GM18868 (cell line): Measurements from ENCODE around the gene ZNF688.
"Not testable (repeated sequence)": the region's sequence is repeated elsewhere in the genome, so short reads cannot be mapped to it uniquely, and the experiment has no call there.

Experiments used
- ATAC-seq: cut with Tn5 transposase; IDR thresholded peaks from one replicate; pipeline ENCODE4 v1.9.1; 2021; ENCODE audit warnings: mild to moderate bottlenecking, moderate library complexity; ENCODE audit not compliant: unreplicated experiment

ZNF688 gene

DNA sequence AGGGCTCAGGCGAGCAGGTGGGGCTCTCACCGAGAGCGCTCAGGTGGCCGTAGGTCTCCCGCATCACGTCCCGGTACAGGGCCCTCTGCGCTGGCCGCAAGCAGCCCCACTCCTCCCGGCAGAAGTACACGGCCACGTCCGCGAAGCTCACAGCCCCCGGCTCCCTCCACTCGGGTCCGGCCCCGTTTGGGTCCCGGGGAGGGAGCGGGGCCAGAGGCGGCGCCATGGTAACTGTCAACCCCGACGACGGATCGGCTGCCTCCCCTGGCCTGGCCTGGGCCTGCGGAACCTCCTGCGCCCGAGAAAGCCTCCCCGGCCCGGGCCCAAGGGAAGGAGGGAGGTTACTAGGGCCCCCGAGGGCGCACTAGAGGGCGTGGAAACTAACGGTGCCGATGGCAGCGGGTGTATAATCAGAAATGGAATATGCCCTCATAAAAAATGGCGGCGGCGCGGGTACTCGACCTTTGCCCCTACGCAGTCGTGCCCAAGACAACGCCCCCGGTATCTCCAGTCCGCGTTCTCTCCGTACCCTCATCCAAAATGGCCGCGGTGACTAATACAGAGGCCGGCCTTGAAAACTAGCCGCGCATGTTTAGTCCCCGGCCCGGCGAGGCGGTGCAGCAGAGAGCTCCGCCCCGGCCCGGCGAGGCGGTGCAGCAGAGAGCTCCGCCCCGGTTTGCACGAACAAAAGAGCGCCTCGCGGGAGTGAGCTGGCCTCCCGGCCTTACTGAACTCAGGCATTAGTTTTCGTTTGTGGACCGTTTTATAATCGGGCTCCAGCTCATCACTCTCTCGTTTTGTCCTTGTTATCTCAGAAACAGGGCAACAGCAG is 13.3 kb downstream of the ZNF688 start, which contains the start of gene ZNF764:
Gene ZNF764 (minus strand): TSS at position 418 of the 832 bp plus-strand sequence. CDS start 192 bp downstream, at position 226.
- ATAC-seq, result peak; percentile 97

DNA sequence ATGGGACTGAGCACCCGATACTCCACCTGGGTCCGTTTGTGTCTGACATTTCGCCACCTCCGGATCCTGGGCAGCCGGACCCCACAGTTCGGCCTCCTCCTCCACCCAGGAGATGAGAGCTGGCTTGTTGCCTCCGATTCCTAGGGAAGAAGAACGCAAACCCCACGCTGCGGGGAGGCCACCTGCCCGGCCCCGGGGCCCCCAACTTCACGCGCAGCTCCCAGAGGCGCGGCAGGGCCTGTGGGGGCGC is 13.9 kb downstream of the ZNF688 start:
- ATAC-seq, result no peak

DNA sequence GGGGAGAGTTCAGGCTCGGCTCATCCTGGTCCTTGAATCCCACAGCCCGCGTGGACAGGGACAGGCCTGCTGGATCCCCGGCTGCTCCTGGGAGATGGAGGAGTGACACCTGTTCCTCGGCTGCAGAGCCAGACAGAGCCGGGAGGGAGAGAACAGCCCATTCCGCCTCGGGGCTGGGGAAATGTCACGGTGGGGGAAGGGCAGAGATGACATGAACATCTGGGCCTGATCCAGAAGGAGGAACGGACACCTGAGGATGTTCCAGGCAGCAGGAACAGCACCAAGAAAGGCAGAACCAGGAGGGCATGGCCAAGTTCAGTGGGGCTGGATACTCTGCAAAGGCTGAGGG is 15.4 kb downstream of the ZNF688 start:
- ATAC-seq, result no peak

DNA sequence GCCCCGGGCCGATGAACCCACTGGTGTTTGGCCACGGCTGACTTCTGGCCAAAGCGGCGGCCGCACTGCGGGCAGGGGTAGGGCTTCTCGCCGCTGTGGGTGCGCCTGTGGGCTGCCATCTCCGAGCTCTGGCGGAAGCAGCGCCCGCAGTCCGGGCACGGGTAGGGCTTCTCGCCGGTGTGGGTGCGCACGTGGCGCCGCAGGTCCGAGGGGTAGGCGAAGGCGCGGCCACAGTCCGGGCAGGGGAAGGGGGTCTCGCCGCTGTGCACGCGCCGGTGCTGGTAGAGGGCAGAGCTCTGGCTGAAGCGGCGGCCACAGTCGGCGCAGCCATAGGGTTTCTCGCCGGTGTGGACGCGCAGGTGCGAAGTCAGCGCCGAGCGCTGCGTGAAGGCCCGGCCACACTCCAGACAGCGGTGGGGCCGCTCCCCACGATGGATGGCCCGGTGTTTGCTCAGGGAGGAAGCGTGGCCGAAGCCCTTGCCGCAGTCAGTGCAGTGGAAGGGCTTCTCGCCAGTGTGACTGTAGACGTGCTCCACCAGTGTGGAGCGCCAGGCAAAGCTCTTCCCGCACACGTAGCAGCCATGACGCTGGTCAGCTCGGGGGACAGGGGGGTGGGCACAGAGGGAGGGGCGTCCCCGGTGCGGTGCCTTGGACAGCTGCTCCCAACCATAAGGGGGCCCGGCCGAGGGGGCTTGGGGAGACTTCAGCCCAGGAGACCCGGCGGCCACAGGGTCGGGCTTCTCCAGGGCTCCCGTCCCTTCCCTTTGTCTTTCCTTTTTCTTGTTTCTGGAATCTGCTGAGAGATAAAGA is 16.0 kb downstream of the ZNF688 start:
- ATAC-seq, result no peak

DNA sequence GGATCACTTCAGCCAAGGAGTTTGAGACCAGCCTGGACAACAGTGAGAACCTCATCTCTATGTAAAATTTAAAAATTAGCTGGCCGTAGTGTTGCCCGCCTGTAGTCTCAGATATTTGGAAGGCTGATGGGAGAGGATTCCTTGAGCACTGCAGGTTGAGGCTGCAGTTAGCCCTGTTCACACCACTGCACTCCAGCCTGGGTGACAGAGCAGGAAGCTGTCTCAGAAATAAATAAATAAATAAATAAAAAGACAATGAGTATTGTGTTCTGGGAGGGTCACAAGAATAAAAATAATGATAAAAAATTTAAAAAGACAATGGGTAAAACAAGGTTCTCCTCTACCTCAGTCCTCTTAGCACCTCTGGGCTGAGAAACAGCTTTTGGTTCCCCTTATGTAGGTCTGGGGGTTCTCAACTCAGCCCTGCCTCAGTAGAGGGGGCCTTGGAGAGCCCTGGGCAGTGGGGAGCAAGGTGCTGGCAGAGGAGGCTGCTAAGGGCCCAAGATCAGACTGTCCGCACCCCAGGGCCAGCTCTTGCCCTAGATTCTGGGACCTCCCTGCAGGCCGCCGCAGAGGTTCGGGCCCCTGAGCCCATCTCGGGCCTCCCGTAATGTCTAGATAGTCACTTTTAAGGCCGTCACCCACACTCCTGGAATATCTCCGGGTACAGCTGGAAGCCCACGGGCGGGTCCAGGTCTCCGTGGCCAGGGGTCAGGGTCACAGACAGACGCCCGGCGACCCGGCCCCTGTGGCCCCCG is 16.8 kb downstream of the ZNF688 start:
- ATAC-seq, result no peak

DNA sequence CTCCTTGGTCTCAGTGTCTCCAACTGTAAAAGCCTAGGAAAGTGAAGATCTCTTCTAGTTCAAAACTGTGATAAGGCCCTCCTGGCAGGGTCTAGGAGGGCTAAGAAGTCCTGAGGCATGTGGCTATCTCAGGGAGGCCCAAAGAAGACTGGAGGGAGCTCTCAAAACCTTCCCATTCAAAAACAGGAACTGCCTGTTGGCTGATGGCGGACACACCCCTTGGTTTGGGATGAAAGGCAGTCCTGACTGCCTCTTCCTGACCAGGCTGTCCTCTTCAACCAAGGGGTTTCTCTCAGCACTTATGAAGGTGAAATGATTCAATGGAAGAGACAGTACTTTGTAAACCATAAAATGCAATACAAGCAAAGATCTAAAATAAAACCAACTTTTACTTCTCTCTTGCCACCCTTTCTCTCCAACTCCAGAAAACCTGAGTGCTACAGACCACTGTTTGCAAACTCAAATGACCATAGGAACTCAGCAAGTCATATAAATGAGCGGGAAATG is 18.1 kb downstream of the ZNF688 start:
- ATAC-seq, result no peak

DNA sequence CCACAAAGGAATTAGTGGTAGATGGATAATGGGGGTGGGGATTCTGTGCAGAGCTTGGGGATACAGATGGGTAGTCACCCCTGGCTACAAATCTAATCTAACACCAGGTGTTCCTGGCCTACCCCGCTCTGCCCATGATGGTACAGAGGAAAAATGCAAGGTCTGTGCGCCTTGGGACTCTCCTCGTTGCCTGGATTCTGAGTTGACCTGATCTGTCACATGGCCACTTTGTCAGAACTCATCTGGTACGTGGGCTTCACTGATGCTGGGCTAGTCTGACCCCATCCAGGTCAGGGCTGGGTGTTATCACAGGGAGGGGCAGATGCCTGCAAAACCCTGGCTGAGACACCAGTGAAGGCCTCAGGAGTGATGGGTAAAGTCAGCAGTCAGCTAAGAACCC is 18.6 kb downstream of the ZNF688 start:
- ATAC-seq, result no peak

DNA sequence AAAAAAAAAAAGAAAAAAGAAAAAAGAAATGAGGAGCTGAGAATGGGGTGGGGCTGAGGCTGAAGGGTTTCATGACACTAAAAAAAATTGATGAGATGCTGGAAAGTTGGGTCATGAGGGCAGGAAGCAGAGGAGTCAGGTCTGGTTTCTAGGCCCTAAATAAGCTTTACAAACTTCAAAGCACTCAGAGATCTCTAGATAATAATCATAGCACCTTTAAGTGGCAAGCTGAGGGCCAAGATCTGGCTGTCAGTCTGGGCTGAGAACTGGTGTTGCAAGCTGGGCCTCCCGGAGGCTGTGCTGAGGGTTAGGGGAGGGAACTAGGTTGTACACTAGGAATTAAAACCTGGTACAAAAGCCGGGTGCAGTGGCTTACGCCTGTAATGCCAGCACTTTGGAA is 19.7 kb downstream of the ZNF688 start:
- no peak for ATAC-seq

DNA sequence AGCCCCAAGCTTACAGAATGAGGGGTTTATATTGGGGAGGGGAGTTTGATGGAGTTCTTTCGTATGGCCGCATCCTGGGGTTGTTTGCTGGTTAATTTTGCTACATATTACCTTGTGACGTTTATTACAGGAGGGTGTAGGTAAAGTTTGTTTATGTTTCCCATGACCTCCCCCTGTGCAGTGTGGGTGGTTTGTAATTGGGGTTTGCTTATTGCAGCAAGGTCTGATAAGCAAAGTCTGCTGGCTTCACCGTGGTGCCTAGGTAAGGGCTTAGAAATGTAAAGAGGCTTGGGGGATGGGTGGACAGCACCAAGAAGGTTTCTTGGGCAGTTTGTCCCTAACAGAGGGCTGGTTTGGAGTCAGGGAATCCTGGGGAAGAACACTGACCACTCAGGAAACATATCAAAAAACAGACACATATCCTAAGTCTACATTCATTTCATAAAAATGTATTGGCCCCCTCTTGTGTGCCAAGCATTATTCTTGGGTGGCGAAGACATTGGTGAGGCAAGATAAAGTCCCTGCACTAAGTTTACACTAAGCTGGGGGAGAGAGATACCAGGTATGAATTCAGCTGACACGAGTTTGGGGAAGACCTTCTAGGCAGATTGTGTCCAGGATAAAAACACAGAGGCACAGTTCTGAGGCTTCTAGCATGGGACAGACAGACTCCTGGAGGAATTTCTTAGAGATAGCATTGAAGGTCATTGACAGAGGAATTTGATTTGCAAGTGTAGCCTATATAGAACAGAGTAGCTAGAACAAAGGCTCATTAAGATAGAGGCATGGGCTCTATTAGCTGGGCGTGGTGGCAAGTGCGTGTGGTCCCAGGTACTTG is 22.9 kb downstream of the ZNF688 start:
- ATAC-seq, result no peak

DNA sequence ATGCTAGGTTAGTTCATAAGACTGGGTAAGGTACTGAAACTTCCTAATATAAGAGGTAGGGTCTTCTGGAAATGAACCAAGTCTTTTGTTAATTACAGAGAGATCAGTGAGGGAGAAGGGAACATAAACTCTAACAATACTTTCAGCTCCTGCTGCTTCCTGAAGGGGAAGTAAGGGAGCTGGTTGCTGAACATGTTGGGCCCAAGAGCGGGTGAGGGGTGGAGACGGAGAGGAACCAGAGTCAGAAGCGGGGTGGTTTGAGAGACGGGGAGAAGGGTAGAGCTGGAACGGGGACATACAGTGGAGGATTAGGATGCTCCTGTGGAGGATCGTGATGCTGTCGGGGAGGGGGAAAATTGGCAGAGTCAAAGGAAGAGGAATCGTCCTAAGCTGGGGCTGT is 25.4 kb downstream of the ZNF688 start:
- no peak for ATAC-seq

DNA sequence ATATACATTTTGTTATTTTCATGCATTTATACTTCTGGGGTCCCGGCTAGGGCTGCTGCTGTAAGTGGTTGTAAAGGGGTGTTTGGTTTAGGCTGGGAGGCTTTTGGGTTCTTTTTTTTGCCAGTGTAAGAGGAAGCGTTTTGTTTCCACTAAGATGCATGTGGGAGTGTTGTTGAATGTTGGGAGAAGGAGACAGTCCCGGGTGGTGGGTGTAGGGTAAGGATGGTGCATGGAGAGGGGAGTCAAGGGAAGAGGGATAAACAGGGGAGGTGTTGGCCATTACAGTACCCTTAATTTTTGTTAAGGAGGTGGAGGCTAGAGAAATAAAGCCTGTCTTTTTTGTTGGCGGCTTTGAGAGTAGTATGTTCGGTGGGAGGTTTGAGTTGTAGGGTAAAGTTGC is 28.4 kb downstream of the ZNF688 start:
- no peak for ATAC-seq

DNA sequence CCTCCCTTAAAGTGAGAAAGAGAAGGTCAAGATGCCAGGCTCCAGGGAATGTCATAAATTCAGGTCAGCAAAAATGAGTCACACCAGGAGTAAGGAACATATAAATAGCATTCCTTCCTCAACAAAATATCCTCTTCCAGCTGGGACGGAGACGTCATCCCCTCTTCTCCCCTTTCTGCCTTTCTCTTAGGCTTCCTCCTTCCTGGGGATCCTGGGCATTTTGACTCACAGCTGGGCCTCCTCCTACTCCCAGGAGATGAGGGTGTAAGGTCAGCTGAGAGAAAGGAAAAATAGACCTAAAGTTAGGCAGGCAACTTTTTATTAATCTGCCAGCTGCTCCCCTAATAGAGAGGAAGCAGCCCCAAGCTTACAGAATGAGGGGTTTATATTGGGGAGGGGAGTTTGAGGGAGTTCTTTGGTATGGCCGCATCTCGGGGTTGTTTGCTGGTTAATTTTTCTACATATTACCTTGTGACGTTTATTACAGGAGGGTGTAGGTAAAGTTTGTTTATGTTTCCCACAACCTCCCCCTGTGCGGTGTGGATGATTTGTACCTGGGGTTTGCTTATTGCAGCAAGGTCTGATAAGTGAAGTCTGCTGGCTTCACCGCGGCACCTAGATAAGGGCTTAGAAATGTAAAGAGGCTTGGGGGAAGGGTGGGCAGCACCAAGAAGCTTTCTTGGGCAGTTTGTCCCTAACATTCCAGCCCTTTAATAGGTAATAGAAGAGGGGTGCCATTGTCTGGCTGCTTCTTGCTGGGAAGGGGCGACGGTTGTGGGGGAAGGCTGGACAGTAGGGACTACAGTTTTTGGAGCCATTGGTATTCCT is 29.8 kb downstream of the ZNF688 start:
- ATAC-seq, result no peak

DNA sequence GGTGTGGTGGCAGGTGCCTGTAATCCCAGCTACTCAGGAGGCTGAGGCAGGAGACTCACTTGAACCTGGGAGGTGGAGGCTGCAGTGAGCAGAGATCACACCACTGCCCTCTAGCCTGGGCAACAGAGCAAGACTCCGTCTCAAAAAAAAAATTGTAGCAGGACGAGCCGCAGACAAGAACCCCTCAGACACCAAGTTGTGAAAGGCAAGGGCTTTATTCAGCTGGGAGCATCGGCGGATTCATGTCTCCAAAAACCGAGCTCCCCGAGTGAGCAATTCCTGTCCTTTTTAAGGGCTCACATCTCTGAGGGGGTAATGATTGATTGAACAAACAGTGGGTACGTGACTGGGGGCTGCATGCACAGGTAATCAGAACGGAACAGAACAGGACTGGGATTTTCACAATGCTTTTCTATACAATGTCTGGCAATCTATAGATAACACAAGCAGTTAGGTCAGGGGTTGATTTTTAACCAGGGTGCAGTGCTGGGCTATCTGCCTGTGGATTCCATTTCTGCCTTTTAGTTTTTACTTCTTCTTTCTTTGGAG is 30.5 kb downstream of the ZNF688 start:
- not testable (repeated sequence) for ATAC-seq

DNA sequence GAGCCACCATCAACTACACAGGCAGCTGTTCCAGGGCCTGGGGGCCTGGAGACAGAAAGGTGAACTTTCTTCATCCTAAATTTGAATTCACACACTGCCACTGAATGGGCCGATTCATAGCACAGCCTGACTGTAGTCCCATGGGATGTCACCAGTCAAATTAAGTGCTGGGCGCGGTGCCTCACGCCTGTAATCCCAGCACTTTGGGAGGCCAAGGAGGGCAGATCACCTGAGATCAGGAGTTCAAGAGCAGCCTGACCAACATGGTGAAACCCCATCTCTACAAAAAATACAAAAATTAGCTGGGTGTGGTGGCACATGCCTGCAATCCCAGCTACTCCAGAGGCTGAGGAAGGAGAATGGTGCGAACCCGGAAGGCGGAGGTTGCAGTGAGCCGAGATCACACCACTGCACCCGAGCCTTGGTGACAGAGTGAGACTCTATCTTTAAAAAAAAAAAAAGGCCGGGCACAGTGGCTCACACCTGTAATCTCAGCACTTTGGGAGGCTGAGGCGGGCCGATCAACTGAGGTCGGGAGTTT is 31.5 kb downstream of the ZNF688 start:
- ATAC-seq, result not testable (repeated sequence)

DNA sequence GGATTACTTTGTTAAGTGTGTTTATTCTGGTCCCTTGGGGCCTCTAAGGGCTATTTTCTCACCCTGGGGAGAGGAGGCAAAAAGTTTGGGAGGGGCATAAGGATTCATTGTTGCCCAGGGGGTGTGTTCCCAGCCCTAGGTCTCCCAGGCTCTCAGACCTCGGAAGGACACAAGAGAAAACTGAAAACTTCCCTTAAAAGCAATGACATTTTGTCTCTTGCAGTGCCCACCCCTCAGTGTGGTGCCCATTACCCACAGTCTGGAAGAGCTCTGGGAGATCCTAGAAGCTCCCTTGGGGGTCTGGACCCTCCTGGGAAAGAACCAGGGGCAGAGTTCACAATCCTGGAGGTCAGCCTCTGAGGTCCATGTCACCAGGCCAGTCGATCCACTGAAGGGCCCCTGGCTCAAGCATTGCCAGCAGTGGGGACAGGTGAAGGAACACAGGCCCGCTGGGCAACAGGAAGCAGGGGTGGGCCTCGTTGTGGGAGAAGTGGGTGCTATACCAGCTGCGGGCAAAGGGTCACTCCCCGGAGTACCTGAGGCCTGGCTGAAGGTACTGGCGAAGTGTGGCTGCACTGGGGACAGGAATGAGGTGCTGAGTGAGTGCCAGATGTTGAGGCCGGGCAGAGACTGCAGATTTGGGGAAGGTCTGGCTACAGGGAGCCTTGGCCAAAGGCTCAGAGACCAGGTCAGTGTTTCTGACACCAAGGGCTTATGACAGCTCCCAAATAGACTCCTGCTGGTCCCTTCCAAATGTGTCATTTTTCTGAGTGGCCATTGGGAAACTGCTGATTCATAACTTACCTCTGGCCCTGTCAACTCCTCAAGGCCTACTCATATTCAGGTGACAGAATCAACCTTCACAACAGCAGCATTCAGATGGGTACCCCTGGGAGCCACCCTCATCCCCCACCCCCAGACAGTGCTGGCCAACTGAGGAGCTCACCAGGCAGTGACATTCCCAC is 32.2 kb downstream of the ZNF688 start:
- ATAC-seq, result no peak

DNA sequence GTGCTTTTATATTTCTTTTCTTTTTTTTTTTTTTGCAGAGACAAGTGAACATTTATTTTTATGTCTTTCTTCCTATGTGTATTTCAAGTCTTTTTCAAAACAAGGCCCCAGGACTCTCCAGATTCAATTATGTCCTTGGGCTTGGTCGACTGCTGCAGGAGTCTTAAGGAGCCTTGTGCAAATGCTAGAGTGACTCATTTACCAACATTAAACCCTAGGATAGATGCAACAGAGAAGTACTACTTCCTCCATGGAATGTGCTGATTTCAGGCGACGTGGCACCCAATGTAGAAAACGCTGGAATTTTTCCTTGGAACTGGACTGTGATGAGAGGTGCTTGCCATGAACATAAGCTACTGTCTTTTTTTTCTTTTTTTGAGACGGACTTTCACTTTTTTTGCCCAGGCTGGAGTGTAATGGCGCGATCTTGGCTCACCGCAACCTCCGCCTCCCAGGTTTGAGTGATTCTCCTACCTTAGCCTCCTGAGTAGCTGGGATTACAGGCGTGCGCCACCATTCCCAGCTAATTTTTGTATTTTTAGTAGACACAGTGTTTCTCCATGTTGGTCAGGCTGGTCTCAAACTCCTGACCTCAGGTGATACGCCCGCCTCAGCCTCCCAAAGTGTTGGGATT is 35.0 kb downstream of the ZNF688 start:
- not testable (repeated sequence) for ATAC-seq

DNA sequence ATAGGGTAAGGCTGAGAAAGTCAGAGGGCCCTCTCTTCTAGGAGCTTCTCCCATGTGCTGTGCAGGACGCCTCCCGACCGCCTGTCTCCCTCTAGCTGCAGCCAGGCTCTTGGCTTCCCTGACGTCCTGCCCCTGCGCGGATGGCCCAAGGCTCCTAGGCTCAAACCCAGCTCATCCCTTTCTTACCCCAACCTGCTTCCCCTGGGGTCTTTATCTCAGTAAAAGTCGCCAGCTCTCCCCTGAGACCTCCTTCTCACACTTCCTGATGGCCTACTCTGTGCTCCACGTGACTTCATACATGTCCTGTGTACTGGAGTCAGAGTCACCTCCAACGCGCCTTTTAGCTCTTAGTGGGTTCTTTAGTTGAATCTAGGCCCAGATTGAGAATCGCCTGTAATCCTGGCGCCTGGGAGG is 35.7 kb downstream of the ZNF688 start:
- peak; percentile 67 for ATAC-seq
